BJ (cell line): Measurements from ENCODE around the gene UFSP2. TPM values are rescaled to one million over a fixed set of nuclear protein-coding genes. Genes with fewer than 3 reads are reported as not detected.

Experiments
- CTCF ChIA-PET: fragments of 350-600 bp; formaldehyde crosslinking; extraction: SDS; loops from one replicate; lab custom pipeline; 2021; ENCODE audit warnings: antibody characterized with exemption, inconsistent platforms; lab: Yijun Ruan, JAX
- POLR2A ChIA-PET: fragments of 300-600 bp; sonication (Branson Sonifier 250); formaldehyde crosslinking; extraction: SDS; loops from one replicate; lab custom pipeline; 2021; ENCODE audit warnings: antibody characterized with exemption; lab: Charles Lee
- DNase-seq: peaks from one replicate; pipeline ENCODE4 v3.0.0-alpha.2; 2011; ENCODE audit warnings: low read depth
- H3K27me3 ChIP-seq: 2 replicates; pipeline ENCODE4 v1.6.0; 2011; ENCODE audit warnings: low read length; ENCODE audit not compliant: control insufficient read depth, insufficient read depth
- H3K36me3 ChIP-seq: 2 replicates; pipeline ENCODE4 v1.5.1; 2011; ENCODE audit warnings: low read length; ENCODE audit not compliant: control insufficient read depth, insufficient read depth
- H3K4me3 ChIP-seq: 2 replicates; pipeline ENCODE4 v1.5.1; 2011; ENCODE audit warnings: low read depth, mild to moderate bottlenecking, control low read depth, low read length
- polyA plus RNA-seq: library from polyadenylated mRNA; depleted of rRNA; stranded (reverse); fragments of >200 nt; gene quantifications from 2 replicates; pipeline ENCODE4 v1.2.3, GENCODE V29; 2011
- TF ChIP-seq, protein P1 (sequence below): IDR thresholded peaks from 2 replicates; pipeline ENCODE4 v1.5.1; 2011; ENCODE audit warnings: low read depth, mild to moderate bottlenecking, control low read depth, inconsistent platforms, low read length, moderate library complexity; ENCODE audit not compliant: insufficient read depth

UFSP2 gene
- polyA plus RNA-seq, 1 experiment = 18.8 TPM

DNA sequence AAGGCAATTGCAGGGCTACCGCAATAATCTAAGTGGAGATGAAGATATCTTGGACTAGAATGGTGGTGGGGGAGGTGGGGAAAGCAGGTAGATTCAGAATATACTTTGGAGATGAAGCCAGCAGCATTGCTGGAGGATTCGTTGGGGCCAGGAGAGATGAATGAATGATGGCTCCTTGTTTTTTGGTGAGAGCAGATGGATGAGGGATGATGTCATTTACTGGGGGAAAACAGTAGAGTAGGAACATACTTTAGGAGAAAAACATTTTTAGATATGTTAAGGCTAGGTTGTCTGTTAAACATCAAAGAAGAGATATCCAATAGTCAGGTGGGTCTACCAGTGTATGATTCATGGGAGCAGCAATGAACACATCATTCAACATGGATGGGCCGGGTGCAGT, 39.9 kb upstream of the UFSP2 start:
- Histone ChIP-seq H3K36me3 (no peaks in the 10 kb centered on the region), H3K27me3 (peaks cover 17% of the 10 kb centered on the region), H3K4me3 (no peak overlapping the region)
- CTCF ChIA-PET = no interaction called here
- POLR2A ChIA-PET = no interaction called here
- no peak for DNase-seq
- TF ChIP-seq, protein P1, sequence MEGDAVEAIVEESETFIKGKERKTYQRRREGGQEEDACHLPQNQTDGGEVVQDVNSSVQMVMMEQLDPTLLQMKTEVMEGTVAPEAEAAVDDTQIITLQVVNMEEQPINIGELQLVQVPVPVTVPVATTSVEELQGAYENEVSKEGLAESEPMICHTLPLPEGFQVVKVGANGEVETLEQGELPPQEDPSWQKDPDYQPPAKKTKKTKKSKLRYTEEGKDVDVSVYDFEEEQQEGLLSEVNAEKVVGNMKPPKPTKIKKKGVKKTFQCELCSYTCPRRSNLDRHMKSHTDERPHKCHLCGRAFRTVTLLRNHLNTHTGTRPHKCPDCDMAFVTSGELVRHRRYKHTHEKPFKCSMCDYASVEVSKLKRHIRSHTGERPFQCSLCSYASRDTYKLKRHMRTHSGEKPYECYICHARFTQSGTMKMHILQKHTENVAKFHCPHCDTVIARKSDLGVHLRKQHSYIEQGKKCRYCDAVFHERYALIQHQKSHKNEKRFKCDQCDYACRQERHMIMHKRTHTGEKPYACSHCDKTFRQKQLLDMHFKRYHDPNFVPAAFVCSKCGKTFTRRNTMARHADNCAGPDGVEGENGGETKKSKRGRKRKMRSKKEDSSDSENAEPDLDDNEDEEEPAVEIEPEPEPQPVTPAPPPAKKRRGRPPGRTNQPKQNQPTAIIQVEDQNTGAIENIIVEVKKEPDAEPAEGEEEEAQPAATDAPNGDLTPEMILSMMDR = no peak

DNA sequence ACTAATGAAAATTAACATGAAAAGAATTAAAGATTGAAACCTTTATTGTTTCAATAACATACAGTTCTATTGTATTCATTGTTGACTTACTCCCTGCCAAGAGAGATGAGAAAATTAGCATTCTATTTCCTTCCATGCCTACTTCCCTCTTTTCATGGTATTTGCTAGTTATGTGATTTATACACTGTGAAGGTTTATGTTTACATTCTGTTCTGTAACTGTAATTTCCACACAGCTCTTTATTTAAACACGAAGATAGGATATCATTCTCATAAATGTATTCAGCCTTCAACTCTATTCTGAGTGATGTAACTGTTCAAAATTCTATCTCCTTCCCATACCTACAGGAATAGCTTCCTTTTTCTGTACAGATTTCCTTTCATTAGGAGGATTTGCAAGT, 39.1 kb upstream of the UFSP2 start:
- POLR2A ChIA-PET = no interaction called here
- no peak for DNase-seq
- CTCF ChIA-PET = no interaction called here

GRCh38 chr4:185464183-185464582, 38.4 kb upstream of the UFSP2 start:
- H3K4me3 ChIP-seq = no peak overlapping the region
- POLR2A ChIA-PET = no interaction called here
- DNase-seq = no peak
- peaks cover 11% of the 10 kb centered on the region for H3K27me3 ChIP-seq
- no peaks in the 10 kb centered on the region for H3K36me3 ChIP-seq
- TF ChIP-seq, protein P1 = no peak
- CTCF ChIA-PET = no interaction called here

More for the DNA sequence above, 39.1 kb upstream of the UFSP2 start:
- Histone ChIP-seq H3K27me3 (peaks cover 15% of the 10 kb centered on the region), H3K36me3 (no peaks in the 10 kb centered on the region), H3K4me3 (no peak overlapping the region)
- TF ChIP-seq, protein P1 = no peak

DNA sequence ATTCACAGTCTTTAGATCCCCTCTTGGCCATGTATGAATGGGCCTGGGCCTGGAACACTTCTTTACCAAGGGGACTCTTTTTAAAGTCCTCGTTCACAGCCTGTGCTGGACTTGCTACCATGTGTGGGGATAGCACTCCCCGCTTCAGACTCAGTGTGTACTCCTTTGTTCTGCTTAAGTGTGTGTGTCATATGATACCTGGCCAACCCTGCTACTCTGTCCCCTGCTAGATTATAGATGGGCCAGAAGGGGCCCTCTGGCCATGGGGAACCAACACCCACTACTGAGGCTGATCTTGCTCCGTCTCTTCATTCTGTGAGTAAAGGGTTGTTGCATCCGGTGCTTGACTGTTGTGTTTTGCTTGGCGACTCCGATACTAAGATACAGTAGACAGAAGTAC, 37.8 kb upstream of the UFSP2 start:
- TF ChIP-seq, protein P1 = no peak
- no peak for DNase-seq
- H3K4me3 ChIP-seq = no peak overlapping the region
- POLR2A ChIA-PET = no interaction called here
- H3K27me3 ChIP-seq = peaks cover 7% of the 10 kb centered on the region
- no peaks in the 10 kb centered on the region for H3K36me3 ChIP-seq
- CTCF ChIA-PET = no interaction called here

GRCh38 chr4:185461565-185461964, 35.8 kb upstream of the UFSP2 start:
- no peaks in the 10 kb centered on the region for H3K36me3 ChIP-seq
- TF ChIP-seq, protein P1 = no peak
- CTCF ChIA-PET = no interaction called here

More at GRCh38 chr4:185461565-185461964, 35.8 kb upstream of the UFSP2 start:
- POLR2A ChIA-PET = no interaction called here
- DNase-seq = no peak
- H3K27me3 ChIP-seq = peaks cover 7% of the 10 kb centered on the region
- no peak overlapping the region for H3K4me3 ChIP-seq
